OCI-LY1 (cell line): ENCODE measurements around the gene CNTN6.

Experiments used
- EZH2 ChIP-seq: fragments of 200-600 bp; sonication (generic), shearing (Covaris generic); IDR thresholded peaks from 2 replicates; pipeline ENCODE4 v1.8.0; 2017; ENCODE audit warnings: borderline replicate concordance, mixed run types, mild to moderate bottlenecking, antibody characterized with exemption, low read length, moderate library complexity, mixed read lengths
- TF ChIP-seq, protein P1 (sequence below): fragments of 200-600 bp; sonication (generic), shearing (Covaris generic); IDR thresholded peaks from 2 replicates; pipeline ENCODE4 v1.5.1; 2017; ENCODE audit warnings: mild to moderate bottlenecking, antibody characterized with exemption, low read length, moderate library complexity, mixed read lengths

DNA sequence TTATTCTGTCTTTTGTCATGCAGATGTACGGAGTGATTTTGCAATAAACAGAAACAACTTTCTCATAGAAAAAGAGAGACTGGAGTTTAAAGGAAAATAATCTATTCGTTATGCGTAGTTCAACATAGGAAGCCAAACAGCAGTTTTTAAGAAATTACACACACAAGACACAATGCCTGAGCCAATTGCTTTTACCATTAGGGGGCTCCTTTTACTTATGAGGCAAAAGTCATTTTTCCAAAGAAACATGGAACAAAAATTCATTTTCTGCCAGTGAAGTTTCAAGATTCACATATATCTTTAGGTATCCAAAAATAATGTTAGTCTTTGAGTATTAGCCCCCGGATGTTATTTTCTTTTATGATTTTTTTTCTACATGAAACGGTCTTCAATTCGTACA lies 10.7 kb downstream of the CNTN6 start:
- TF ChIP-seq, protein P1, sequence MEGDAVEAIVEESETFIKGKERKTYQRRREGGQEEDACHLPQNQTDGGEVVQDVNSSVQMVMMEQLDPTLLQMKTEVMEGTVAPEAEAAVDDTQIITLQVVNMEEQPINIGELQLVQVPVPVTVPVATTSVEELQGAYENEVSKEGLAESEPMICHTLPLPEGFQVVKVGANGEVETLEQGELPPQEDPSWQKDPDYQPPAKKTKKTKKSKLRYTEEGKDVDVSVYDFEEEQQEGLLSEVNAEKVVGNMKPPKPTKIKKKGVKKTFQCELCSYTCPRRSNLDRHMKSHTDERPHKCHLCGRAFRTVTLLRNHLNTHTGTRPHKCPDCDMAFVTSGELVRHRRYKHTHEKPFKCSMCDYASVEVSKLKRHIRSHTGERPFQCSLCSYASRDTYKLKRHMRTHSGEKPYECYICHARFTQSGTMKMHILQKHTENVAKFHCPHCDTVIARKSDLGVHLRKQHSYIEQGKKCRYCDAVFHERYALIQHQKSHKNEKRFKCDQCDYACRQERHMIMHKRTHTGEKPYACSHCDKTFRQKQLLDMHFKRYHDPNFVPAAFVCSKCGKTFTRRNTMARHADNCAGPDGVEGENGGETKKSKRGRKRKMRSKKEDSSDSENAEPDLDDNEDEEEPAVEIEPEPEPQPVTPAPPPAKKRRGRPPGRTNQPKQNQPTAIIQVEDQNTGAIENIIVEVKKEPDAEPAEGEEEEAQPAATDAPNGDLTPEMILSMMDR: no peak
- TF ChIP-seq EZH2: no peak
